Mucosa of stomach (tissue), 1 donor: Measurements from ENCODE around the gene DYNC1H1.
"Not testable (repeated sequence)": the region's sequence is repeated elsewhere in the genome, so short reads cannot be mapped to it uniquely, and the experiment has no call there.

Experiments
- H3K27me3 ChIP-seq: one replicate; pipeline ENCODE4 v1.7.0; 2013; ENCODE audit warnings: mild to moderate bottlenecking, low read length; ENCODE audit not compliant: control insufficient read depth, insufficient read depth
- H3K36me3 ChIP-seq: one replicate; pipeline ENCODE4 v1.7.0; 2013; ENCODE audit warnings: low read length; ENCODE audit not compliant: control insufficient read depth, insufficient read depth
- H3K4me1 ChIP-seq: one replicate; pipeline ENCODE4 v1.7.0; 2013; ENCODE audit warnings: mild to moderate bottlenecking, low read length; ENCODE audit not compliant: control insufficient read depth, insufficient read depth
- H3K4me3 ChIP-seq: one replicate; pipeline ENCODE4 v1.7.0; 2013; ENCODE audit warnings: low read length
- H3K9ac ChIP-seq: one replicate; pipeline ENCODE4 v1.7.0; 2013; ENCODE audit warnings: mild to moderate bottlenecking, low read length, moderate library complexity
- H3K9me3 ChIP-seq: one replicate; pipeline ENCODE4 v1.7.0; 2013; ENCODE audit warnings: mild to moderate bottlenecking, low read length, moderate library complexity; ENCODE audit not compliant: control insufficient read depth
- donor health status: Pancreatic carcinoma.

Gene DYNC1H1

GRCh38 chr14:101971458-101971857, 7.1 kb downstream of the DYNC1H1 start:
- H3K4me1 ChIP-seq, result peaks cover 40% of the 10 kb centered on the region
- H3K4me3 ChIP-seq, H3K9me3 ChIP-seq, H3K36me3 ChIP-seq, H3K27me3 ChIP-seq, H3K9ac ChIP-seq: not testable (repeated sequence)

- H3K4me1 ChIP-seq, result peaks cover 40% of the 10 kb centered on the region
- peak overlapping the region; percentile 40 for H3K9ac ChIP-seq
- H3K36me3 ChIP-seq, result no peaks in the 10 kb centered on the region
- no peaks in the 10 kb centered on the region for H3K27me3 ChIP-seq
- no peak overlapping the region for H3K4me3 ChIP-seq
- H3K9me3 ChIP-seq, result no peaks in the 10 kb centered on the region
These were observed 7.9 kb downstream of the DYNC1H1 start for GRCh38 chr14:101972126-101972866.

- H3K4me3 ChIP-seq, result no peak overlapping the region
- H3K4me1 ChIP-seq, result peaks cover 36% of the 10 kb centered on the region
- H3K9me3 ChIP-seq, result no peaks in the 10 kb centered on the region
- H3K27me3 ChIP-seq, result no peaks in the 10 kb centered on the region
- H3K9ac ChIP-seq, result no peak overlapping the region
- H3K36me3 ChIP-seq, result no peaks in the 10 kb centered on the region
These were observed 9.0 kb downstream of the DYNC1H1 start for GRCh38 chr14:101973356-101973755.

GRCh38 chr14:101975231-101975630, 10.9 kb downstream of the DYNC1H1 start:
- Histone ChIP-seq H3K4me3 (no peak overlapping the region), H3K27me3 (no peaks in the 10 kb centered on the region), H3K9me3 (no peaks in the 10 kb centered on the region), H3K36me3 (peaks cover 6% of the 10 kb centered on the region), H3K9ac (no peak overlapping the region), H3K4me1 (peaks cover 42% of the 10 kb centered on the region)

GRCh38 chr14:101977311-101978071, 13.1 kb downstream of the DYNC1H1 start:
- no peak overlapping the region for H3K4me3 ChIP-seq
- H3K27me3 ChIP-seq, result no peaks in the 10 kb centered on the region
- no peak overlapping the region for H3K9ac ChIP-seq
- peaks cover 26% of the 10 kb centered on the region for H3K4me1 ChIP-seq
- peaks cover 6% of the 10 kb centered on the region for H3K36me3 ChIP-seq
- H3K9me3 ChIP-seq, result no peaks in the 10 kb centered on the region

- no peak overlapping the region for H3K4me3 ChIP-seq
- H3K9me3 ChIP-seq, result no peaks in the 10 kb centered on the region
- H3K27me3 ChIP-seq, result no peaks in the 10 kb centered on the region
- peaks cover 6% of the 10 kb centered on the region for H3K36me3 ChIP-seq
- peaks cover 15% of the 10 kb centered on the region for H3K4me1 ChIP-seq
- H3K9ac ChIP-seq, result no peak overlapping the region
These were observed 15.3 kb downstream of the DYNC1H1 start for GRCh38 chr14:101979666-101980065.

GRCh38 chr14:101980251-101980650, 15.9 kb downstream of the DYNC1H1 start:
- H3K9ac ChIP-seq, result no peak overlapping the region
- H3K27me3 ChIP-seq, result no peaks in the 10 kb centered on the region
- H3K36me3 ChIP-seq, result peaks cover 6% of the 10 kb centered on the region
- H3K9me3 ChIP-seq, result no peaks in the 10 kb centered on the region
- H3K4me1 ChIP-seq, result peaks cover 15% of the 10 kb centered on the region
- H3K4me3 ChIP-seq, result no peak overlapping the region

GRCh38 chr14:101980700-101981099, 16.3 kb downstream of the DYNC1H1 start:
- Histone ChIP-seq H3K27me3 (no peaks in the 10 kb centered on the region), H3K9ac (no peak overlapping the region), H3K4me3 (no peak overlapping the region), H3K36me3 (peaks cover 8% of the 10 kb centered on the region), H3K4me1 (peaks cover 15% of the 10 kb centered on the region), H3K9me3 (no peaks in the 10 kb centered on the region)

- no peaks in the 10 kb centered on the region for H3K9me3 ChIP-seq
- H3K27me3 ChIP-seq, result no peaks in the 10 kb centered on the region
- no peak overlapping the region for H3K4me3 ChIP-seq
- H3K4me1 ChIP-seq, result peaks cover 15% of the 10 kb centered on the region
- no peak overlapping the region for H3K9ac ChIP-seq
- peaks cover 18% of the 10 kb centered on the region for H3K36me3 ChIP-seq
These were observed 18.2 kb downstream of the DYNC1H1 start for GRCh38 chr14:101982621-101983020.

- not testable (repeated sequence) for H3K4me3 ChIP-seq, H3K9me3 ChIP-seq
- H3K36me3 ChIP-seq, result peaks cover 23% of the 10 kb centered on the region
These were observed 20.5 kb downstream of the DYNC1H1 start for GRCh38 chr14:101984831-101985230.

GRCh38 chr14:101985957-101986356, 21.6 kb downstream of the DYNC1H1 start:
- Histone ChIP-seq H3K27me3 (no peaks in the 10 kb centered on the region), H3K36me3 (peaks cover 28% of the 10 kb centered on the region), H3K4me3 (no peak overlapping the region), H3K9me3 (no peaks in the 10 kb centered on the region), H3K9ac (no peak overlapping the region), H3K4me1 (no peaks in the 10 kb centered on the region)

More at GRCh38 chr14:101984831-101985230, 20.5 kb downstream of the DYNC1H1 start:
- H3K27me3 ChIP-seq, H3K4me1 ChIP-seq, H3K9ac ChIP-seq: not testable (repeated sequence)

GRCh38 chr14:101986953-101987352, 22.6 kb downstream of the DYNC1H1 start:
- Histone ChIP-seq H3K36me3 (peaks cover 28% of the 10 kb centered on the region), H3K4me3 (no peak overlapping the region), H3K9me3 (no peaks in the 10 kb centered on the region), H3K4me1 (no peaks in the 10 kb centered on the region), H3K27me3 (no peaks in the 10 kb centered on the region), H3K9ac (no peak overlapping the region)
